Measurements from ENCODE around the gene MOGAT3. TPM values are rescaled to one million over a fixed set of nuclear protein-coding genes. Genes with fewer than 3 reads are reported as not detected.

MOGAT3 gene
- total and polyA plus RNA-seq, 9 of the 15 experiments (the other 6 are each of a cell fraction or from before 2014, with no cell fraction given): 0.07 to 0.17 (median 0.13) TPM; not detected in 6

GRCh38 chr7:101237206-101238067 is 36.6 kb upstream of the MOGAT3 start, which contains the start of gene CLDN15:
TSS of gene CLDN15 (minus strand) at chr7:101237802. CDS start at chr7:101237581, 221 bp downstream.
- intact Hi-C loops (cut with micrococcal nuclease): no loop called here
- H3K4me1 ChIP-seq (replicated peaks in 1 of 2; ENCODE audit: control insufficient read depth in 2 of 2, insufficient read depth in 2 of 2, low read length in 2 of 2): peaks cover 21 to 84% of the 10 kb centered on the region in 2 experiments; a peak in 4 of 5 replicates
- no peaks in the 10 kb centered on the region for H3K27me3 ChIP-seq (ENCODE audit: control insufficient read depth in 2 of 2, insufficient read depth in 2 of 2, low read length in 2 of 2)
- no peaks in the 10 kb centered on the region for H3K9me1 ChIP-seq (ENCODE audit: control insufficient read depth, insufficient read depth, low read length)
- no TSS peak for BruUV-seq (replicated peaks)
- no peak within 1 kb of the TSS for H3K4me3 ChIP-seq
- 85% methylated on average over 26 of the region's 31 CpGs for WGBS (ENCODE audit: insufficient coverage, low coverage, missing lambda C conversion rate)
- H3K27ac ChIP-seq (ENCODE audit: extremely low read depth, low read depth, low read length): no peak within 1 kb of the TSS; the same call in 2 of the 3 replicates
- in situ Hi-C loops (cut with MboI): no loop called here
- H2AFZ ChIP-seq (ENCODE audit: low read depth, low read length): no peak within 1 kb of the TSS
- ChIA-PET POLR2A (interaction anchor here (0.7 to 1.7 kb wide), 6 partner anchors 9 to 470 kb away, joined by 3 to 7 read pairs (median 3); partner anchors contain the start of genes PLOD3 and ZNHIT1), CTCF (ENCODE audit: low intra/inter-chr PET ratio) (no interaction called here)
- peak in 1 of 4 experiments; percentile 43 for DNase-seq (ENCODE audit: extremely low read depth in 1 of 4, low spot score in 3 of 4)
- peaks cover 7% of the 10 kb centered on the region; the same call in 1 of the 2 replicates for H4K20me1 ChIP-seq (replicated peaks; ENCODE audit: control insufficient read depth, insufficient read depth, low read length)
- peaks cover 9% of the 10 kb centered on the region; the same call in 2 of the 3 replicates for H3K79me2 ChIP-seq (ENCODE audit: control insufficient read depth, insufficient read depth, low read length)
- no peak within 1 kb of the TSS for H3K4me2 ChIP-seq (ENCODE audit: insufficient read depth, low read length)
- FAIRE-seq: no peak
- TF ChIP-seq POLR2G (IDR thresholded peaks at IDR 0.05; ENCODE audit: low read depth, low read length): peak; percentile 68
- 0 out of 2 replicates have a peak, but pooled peaks have one; percentile 22 for TF ChIP-seq ZBTB7A (IDR thresholded peaks at IDR 0.05; ENCODE audit: borderline replicate concordance, control insufficient read depth, low read depth, low read length)
- TF ChIP-seq LARP7 (IDR thresholded peaks at IDR 0.05): no peak
- H3K9me3 ChIP-seq (replicated peaks; ENCODE audit: control insufficient read depth, insufficient read depth, low read depth, low read length): no peaks in the 10 kb centered on the region
- peaks cover 44% of the 10 kb centered on the region for H3K36me3 ChIP-seq (ENCODE audit: control insufficient read depth, insufficient read depth, low read length)
- no peak for ATAC-seq
- H3K9ac ChIP-seq (ENCODE audit: insufficient read depth in 1 of 2, low read depth in 2 of 2, low read length in 2 of 2): peak within 1 kb of the TSS in 1 of 2 experiments; percentile 53; a peak in 2 of 4 replicates

Measured in K562 (cell line).